Heart right ventricle (tissue), 16 donors: ENCODE data around the gene MLYCD. TPM values are rescaled to one million over a fixed set of nuclear protein-coding genes. Genes with fewer than 3 reads are reported as not detected.

Experiments
- ATAC-seq, 8 donors: fragments of 200-7000 bp; cut with Tn5 transposase; one replicate each; pipeline ENCODE4 v1.9.1; 2020; ENCODE audit warnings: mild to moderate bottlenecking in 8 of 8, moderate library complexity in 8 of 8, moderate number of reproducible peaks in 1 of 8
- DNase-seq, 2 donors: peaks; one replicate each; pipeline ENCODE4 v3.0.0-alpha.2; 2020
- H3K27ac ChIP-seq, 10 donors: fragments of 200-600 bp; sonication (generic) in 2 of 10; one replicate each; pipeline versions ENCODE4 v1.5.0 to v1.8.0; 2020 to 2022; ENCODE audit warnings: mild to moderate bottlenecking in 3 of 10
- H3K27me3 ChIP-seq, 7 donors: fragments of 200-600 bp; one replicate each; pipeline ENCODE4 v1.8.0; 2021 to 2022; ENCODE audit warnings: mild to moderate bottlenecking in 2 of 7
- H3K36me3 ChIP-seq, 9 donors: fragments of 200-600 bp; sonication (generic) in 1 of 9; one replicate each; pipeline versions ENCODE4 v1.5.0 to v1.8.0; 2020 to 2022; ENCODE audit warnings: mild to moderate bottlenecking in 2 of 9
- H3K4me1 ChIP-seq, 9 donors: fragments of 200-600 bp; sonication (generic) in 1 of 9; one replicate each; pipeline versions ENCODE4 v1.5.0 to v1.8.0; 2020 to 2022; ENCODE audit warnings: mild to moderate bottlenecking in 4 of 9
- H3K4me3 ChIP-seq, 10 donors: fragments of 200-600 bp; sonication (generic) in 2 of 10; one replicate each; pipeline versions ENCODE4 v1.5.0 to v1.8.0; 2020 to 2022; ENCODE audit warnings: mild to moderate bottlenecking in 7 of 10, moderate library complexity in 2 of 10
- H3K9me3 ChIP-seq, 11 donors: fragments of 200-600 bp in 10 of 11; sonication (generic) in 2 of 11; one replicate each; pipeline versions ENCODE4 v1.5.0 to v1.8.0; 2013 to 2022; ENCODE audit warnings: mild to moderate bottlenecking in 2 of 11, control low read depth in 1 of 11, moderate library complexity in 1 of 11
- WGBS, 2 donors: extraction: QIAGEN DNeasy Blood & Tissue Kit; methylation state at CpG; one replicate each; pipeline ENCODE4 v1.1.7; 2013; ENCODE audit warnings: inconsistent platforms in 1 of 2; 5-methylcytosine and 5-hydroxymethylcytosine counted together
- intact Hi-C, 10 donors: fragments of 100-400 bp; cut with DNase I; formaldehyde crosslinking; loops; one replicate each; pipeline versions ENCODE4 v1.11.1 to v1.14.2; 2022
- polyA plus RNA-seq, 2 donors: library from polyadenylated mRNA; stranded (reverse); fragments of 200-250 nt; gene quantifications; one replicate each; pipeline ENCODE4 v1.2.3, GENCODE V29; 2013
- total RNA-seq, 10 donors: library from RNA; stranded (reverse); fragmentation: NEBNext Ultra II Directional in 3 of 10; extraction: Animal tissue kit (Norgen Biotek cat#: 25700) in 3 of 10; gene quantifications; one replicate each; pipeline versions ENCODE4 v1.2.1 to v1.2.4, GENCODE V29; 2021 to 2023
- TF ChIP-seq, protein P1 (sequence below), 9 donors: fragments of 200-600 bp; sonication (generic) in 2 of 9; IDR thresholded peaks; one replicate each; pipeline versions ENCODE4 v1.5.0 to v1.8.0; 2021 to 2022; ENCODE audit warnings: antibody characterized with exemption in 9 of 9, mild to moderate bottlenecking in 5 of 9, moderate library complexity in 1 of 9
- donor health status: Arrhythmogenic right ventricular cardiomyopathy.
- donor health status: ischemic (EF 13 %, LVEDD 7.1; RV severe dilation, severe dysfunction).
- donor health status: healthy with polysubstance abuse.
- donor health status: DM: no; HTN: yes; CAD: no.
- donor health status: DM: no; HTN: no; CAD: no.
- donor health status: ischemic (EF 25% LVEDD 6.9; RV normal size, moderate dysfunction).
- donor health status: ischemic (EF 25% LVEDD 5.7; RV mildly dilated, moderate dysfunction).
- donor health status: healthy.
- donor health status: DM: yes; HTN: yes; CAD: no.
- donor health status: Ischemic cardiomyopathy.
- donor health status: ischemic (EF 35%, LVEDD 5.7; RV mildly dilated, moderate dysfunction).
- donor health status: nonischemic (EF 11% LVEDD 7.7; RV severe dilation, severe dysfunction).
- donor health status: DM: yes; HTN: yes; CAD: no.
- donor health status: PGD.
- donor health status: ischemic (EF 29% LVEDD 5.4; RV normal size, mild dysfunction).
- donor health status: nonischemic (EF 23%, LVEDD 6.1; RV moderate dilation, normal function).

MLYCD gene
- total and polyA plus RNA-seq, 12 donors = 13.5 to 58.0 (median 38.6) TPM

DNA sequence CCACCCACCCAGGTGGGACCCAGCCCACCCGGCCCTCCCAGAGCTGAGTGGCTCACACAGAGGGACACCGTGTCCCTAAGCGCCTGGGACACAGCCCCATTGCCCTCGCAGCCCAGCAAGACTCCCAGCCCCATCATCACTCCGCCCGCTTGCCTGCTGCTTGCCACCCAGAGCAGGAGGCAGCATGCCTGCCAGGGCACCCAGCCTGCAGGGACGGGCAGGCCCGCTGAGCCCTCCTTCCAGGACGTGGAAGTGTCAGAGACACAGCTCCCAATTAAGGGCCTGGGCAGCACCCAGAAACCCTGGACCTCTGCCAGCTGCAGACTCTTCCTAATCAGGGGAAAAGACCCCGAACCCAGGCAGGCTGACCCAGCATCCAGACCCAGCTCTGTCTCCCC is 36.9 kb downstream of the MLYCD start:
- no peak overlapping the region for H3K4me3 ChIP-seq
- H3K9me3 ChIP-seq = no peaks in the 10 kb centered on the region
- no peaks in the 10 kb centered on the region for H3K36me3 ChIP-seq
- intact Hi-C loops = no loop called here
- no peaks in the 10 kb centered on the region for H3K27me3 ChIP-seq
- WGBS, 2 donors = 86 to 87% methylated on average over 10 of the region's 10 CpGs
- no peak for DNase-seq
- H3K27ac ChIP-seq = no peak overlapping the region
- no peak for ATAC-seq
- peaks cover 0 to 13% (median 5%) of the 10 kb centered on the region in 9 donors for H3K4me1 ChIP-seq
- TF ChIP-seq, protein P1, sequence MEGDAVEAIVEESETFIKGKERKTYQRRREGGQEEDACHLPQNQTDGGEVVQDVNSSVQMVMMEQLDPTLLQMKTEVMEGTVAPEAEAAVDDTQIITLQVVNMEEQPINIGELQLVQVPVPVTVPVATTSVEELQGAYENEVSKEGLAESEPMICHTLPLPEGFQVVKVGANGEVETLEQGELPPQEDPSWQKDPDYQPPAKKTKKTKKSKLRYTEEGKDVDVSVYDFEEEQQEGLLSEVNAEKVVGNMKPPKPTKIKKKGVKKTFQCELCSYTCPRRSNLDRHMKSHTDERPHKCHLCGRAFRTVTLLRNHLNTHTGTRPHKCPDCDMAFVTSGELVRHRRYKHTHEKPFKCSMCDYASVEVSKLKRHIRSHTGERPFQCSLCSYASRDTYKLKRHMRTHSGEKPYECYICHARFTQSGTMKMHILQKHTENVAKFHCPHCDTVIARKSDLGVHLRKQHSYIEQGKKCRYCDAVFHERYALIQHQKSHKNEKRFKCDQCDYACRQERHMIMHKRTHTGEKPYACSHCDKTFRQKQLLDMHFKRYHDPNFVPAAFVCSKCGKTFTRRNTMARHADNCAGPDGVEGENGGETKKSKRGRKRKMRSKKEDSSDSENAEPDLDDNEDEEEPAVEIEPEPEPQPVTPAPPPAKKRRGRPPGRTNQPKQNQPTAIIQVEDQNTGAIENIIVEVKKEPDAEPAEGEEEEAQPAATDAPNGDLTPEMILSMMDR (IDR thresholded peaks at IDR 0.05) = no peak

DNA sequence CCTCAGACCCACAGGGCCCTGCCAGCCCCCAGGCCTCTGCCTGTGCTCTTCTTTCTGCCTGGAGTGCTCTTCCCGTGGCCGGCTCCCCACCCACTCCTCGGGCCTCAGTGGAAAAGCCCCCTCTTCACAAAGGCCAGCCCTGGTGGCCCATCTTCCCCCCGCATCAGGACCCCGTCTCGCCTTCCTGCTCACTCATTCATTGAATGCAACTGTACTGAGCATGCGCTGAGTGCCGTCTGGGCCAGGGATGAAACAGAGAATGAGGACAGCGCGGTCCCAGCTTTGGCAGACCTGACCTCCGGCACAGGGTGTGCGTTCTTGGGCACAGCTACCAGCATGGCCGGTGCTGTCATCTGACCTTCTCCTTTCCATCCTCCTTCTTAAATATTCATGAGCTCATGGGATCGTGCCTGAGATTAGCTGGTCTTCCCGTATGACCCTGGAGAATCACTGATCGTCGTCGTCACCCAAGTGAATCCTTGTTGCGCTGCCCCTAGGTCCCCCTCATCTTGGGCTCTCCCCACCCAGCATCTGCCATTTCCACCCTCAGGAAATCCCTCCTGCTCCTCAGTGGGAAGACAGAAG is 37.8 kb downstream of the MLYCD start:
- WGBS, 2 donors = 92 to 94% methylated on average over 19 of the region's 19 CpGs
- no peaks in the 10 kb centered on the region for H3K27me3 ChIP-seq
- H3K4me1 ChIP-seq = peaks cover 0 to 11% (median 5%) of the 10 kb centered on the region in 9 donors
- ATAC-seq = no peak
- H3K4me3 ChIP-seq = no peak overlapping the region
- H3K27ac ChIP-seq = no peak overlapping the region
- TF ChIP-seq, protein P1 (IDR thresholded peaks at IDR 0.05) = no peak
- H3K36me3 ChIP-seq = no peaks in the 10 kb centered on the region
- no peak for DNase-seq
- H3K9me3 ChIP-seq = no peaks in the 10 kb centered on the region
- intact Hi-C loops = no loop called here

DNA sequence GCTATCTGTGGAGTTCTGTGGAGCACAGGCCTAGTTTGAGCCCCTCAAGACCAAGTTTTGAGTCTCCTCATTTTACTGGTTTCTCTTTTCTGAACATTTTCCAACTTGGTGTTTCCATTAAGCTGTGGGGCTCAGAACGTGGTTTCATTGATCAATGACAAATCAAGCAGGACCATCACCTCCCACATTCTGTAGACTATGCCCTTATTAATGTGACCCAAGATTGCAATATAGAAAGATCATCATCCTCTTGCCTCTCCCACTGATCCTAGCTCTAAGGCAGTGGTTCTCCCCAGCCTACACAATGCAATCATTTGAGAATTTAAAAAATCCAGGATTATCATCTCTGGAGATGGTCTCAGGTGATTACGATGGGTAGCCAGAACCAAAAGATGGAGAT is 38.4 kb downstream of the MLYCD start:
- 90 to 97% methylated on average over 2 of the region's 2 CpGs for WGBS, 2 donors

GRCh38 chr16:83937922-83938885 is 39.3 kb downstream of the MLYCD start:
- ATAC-seq = no peak
- Histone ChIP-seq H3K27ac (no peak overlapping the region), H3K4me1 (peaks cover 0 to 16% (median 11%) of the 10 kb centered on the region in 9 donors), H3K4me3 (no peak overlapping the region), H3K9me3 (no peaks in the 10 kb centered on the region), H3K36me3 (no peaks in the 10 kb centered on the region), H3K27me3 (no peaks in the 10 kb centered on the region)
- TF ChIP-seq, protein P1 (IDR thresholded peaks at IDR 0.05) = no peak
- intact Hi-C loops = no loop called here
- no peak for DNase-seq
- WGBS, 2 donors = 94 to 95% methylated on average over 18 of the region's 18 CpGs

More for the DNA sequence above, 38.4 kb downstream of the MLYCD start:
- Histone ChIP-seq H3K4me3 (no peak overlapping the region), H3K27me3 (no peaks in the 10 kb centered on the region), H3K9me3 (no peaks in the 10 kb centered on the region), H3K36me3 (no peaks in the 10 kb centered on the region), H3K4me1 (peaks cover 0 to 11% (median 5%) of the 10 kb centered on the region in 9 donors), H3K27ac (no peak overlapping the region)
- intact Hi-C loops = no loop called here
- DNase-seq = no peak
- ATAC-seq = no peak
- TF ChIP-seq, protein P1 (IDR thresholded peaks at IDR 0.05) = no peak
